ENCODE measurements around the gene DCAF8. TPM values are rescaled to one million over a fixed set of nuclear protein-coding genes. Genes with fewer than 3 reads are reported as not detected.
A peak's percentile ranks its signal among the peaks of the same experiment; 100 is the strongest.

DCAF8 gene
- total and polyA plus RNA-seq, 12 donors, result 64.3 to 162 (median 132) TPM

GRCh38 chr1:160261556-160261892, 825 bp downstream of the DCAF8 start:
- intact Hi-C loops (cut with DNase I), result no loop called here
- Histone ChIP-seq H3K4me1 (replicated peaks in 1 of 2) (peaks cover 18 to 46% of the 10 kb centered on the region in 2 donors), H3K36me3 (replicated peaks in 1 of 2) (no peaks in the 10 kb centered on the region), H3K9me3 (replicated peaks in 1 of 3) (no peaks in the 10 kb centered on the region), H3K27ac (peak overlapping the region; percentile 87 to 98 (median 97)), H3K27me3 (no peaks in the 10 kb centered on the region), H3K4me3 (peak overlapping the region; percentile 7 to 95 (median 86))
- DNase-seq, result peak; percentile 38 to 73 (median 54)
- 0 to 2% (median 1%) methylated on average over 8 of the region's 8 CpGs for WGBS, 4 donors
- TF ChIP-seq CTCF (IDR thresholded peaks at IDR 0.05) (no peak), POLR2A (IDR thresholded peaks at IDR 0.05) (peak in 1 of 2 donors; percentile 36)

- H3K27ac ChIP-seq, result peak overlapping the region in 4 of 5 donors; percentile 96 to 98 (median 98)
- H3K4me1 ChIP-seq (replicated peaks in 1 of 2), result peaks cover 18 to 52% of the 10 kb centered on the region in 2 donors
- DNase-seq, result peak in 2 of 7 donors; percentile 16 to 19
- intact Hi-C loops (cut with DNase I), result no loop called here
- 21 to 25% (median 23%) methylated on average over 6 of the region's 6 CpGs for WGBS, 4 donors
- TF ChIP-seq POLR2A (IDR thresholded peaks at IDR 0.05), result no peak
- TF ChIP-seq CTCF (IDR thresholded peaks at IDR 0.05), result no peak
- H3K9me3 ChIP-seq (replicated peaks in 1 of 3), result no peaks in the 10 kb centered on the region
- no peaks in the 10 kb centered on the region for H3K27me3 ChIP-seq
- H3K4me3 ChIP-seq, result peak overlapping the region in 1 of 4 donors; percentile 86
- H3K36me3 ChIP-seq (replicated peaks in 1 of 2), result no peaks in the 10 kb centered on the region
Measured at GRCh38 chr1:160260406-160261382, 1.7 kb downstream of the DCAF8 start.

GRCh38 chr1:160258177-160258798, 4.1 kb downstream of the DCAF8 start:
- DNase-seq, result no peak
- Histone ChIP-seq H3K9me3 (replicated peaks in 1 of 3) (no peaks in the 10 kb centered on the region), H3K27ac (no peak overlapping the region), H3K4me1 (replicated peaks in 1 of 2) (peaks cover 18 to 52% of the 10 kb centered on the region in 2 donors), H3K27me3 (no peaks in the 10 kb centered on the region), H3K4me3 (no peak overlapping the region), H3K36me3 (replicated peaks in 1 of 2) (no peaks in the 10 kb centered on the region)
- intact Hi-C loops (cut with DNase I), result loop anchor here (5.0 to 10.0 kb wide), 3 partner anchors 51 to 153 kb away; partner anchors contain the start of genes CASQ1 (in 1 of the 2) and PEA15 (in 1 of the 2)
- 91 to 96% (median 96%) methylated on average over 7 of the region's 7 CpGs for WGBS, 4 donors
- TF ChIP-seq CTCF (IDR thresholded peaks at IDR 0.05), result no peak

- intact Hi-C loops (cut with DNase I), result loop anchor here (5.0 to 10.0 kb wide), 3 partner anchors 50 to 153 kb away; partner anchors contain the start of genes CASQ1 (in 1 of the 2) and PEA15 (in 1 of the 2)
- H3K9me3 ChIP-seq (replicated peaks in 1 of 3), result no peaks in the 10 kb centered on the region
- no peak for DNase-seq
- H3K36me3 ChIP-seq (replicated peaks in 1 of 2), result no peaks in the 10 kb centered on the region
- H3K27ac ChIP-seq, result peak overlapping the region in 1 of 5 donors; percentile 9
- WGBS, 4 donors, result 84 to 98% (median 94%) methylated on average over 6 of the region's 6 CpGs
- peaks cover 15 to 52% of the 10 kb centered on the region in 2 donors for H3K4me1 ChIP-seq (replicated peaks in 1 of 2)
- no peak for TF ChIP-seq CTCF (IDR thresholded peaks at IDR 0.05)
- no peak for TF ChIP-seq POLR2A (IDR thresholded peaks at IDR 0.05)
- H3K27me3 ChIP-seq, result no peaks in the 10 kb centered on the region
- H3K4me3 ChIP-seq, result no peak overlapping the region
Measured at GRCh38 chr1:160257411-160258015, 4.8 kb downstream of the DCAF8 start.
